Endothelial cell of umbilical vein (primary cell): Measurements from ENCODE around the gene OR6K2.

Source experiments
- EZH2 ChIP-seq: IDR thresholded peaks from 2 replicates; pipeline ENCODE4 v1.6.1; 2012; ENCODE audit warnings: borderline replicate concordance, low read depth, mild to moderate bottlenecking, moderate library complexity, low read length, inconsistent platforms; ENCODE audit not compliant: severe bottlenecking
- JUN ChIP-seq: IDR thresholded peaks from 2 replicates; pipeline ENCODE4 v1.6.1; 2011; ENCODE audit warnings: borderline replicate concordance, low read depth; ENCODE audit not compliant: insufficient read length, insufficient read depth
- MYC ChIP-seq: IDR thresholded peaks from one replicate; pipeline ENCODE4 v1.6.1; 2011; ENCODE audit warnings: mild to moderate bottlenecking, low read depth, low read length
- POLR2A ChIP-seq: IDR thresholded peaks from 2 replicates; pipeline ENCODE4 v1.6.1; 2012; ENCODE audit warnings: low read depth, mild to moderate bottlenecking, control low read depth, low read length
- POLR2AphosphoS5 ChIP-seq: IDR thresholded peaks from 2 replicates; pipeline ENCODE4 v1.6.1; 2012; ENCODE audit warnings: low read depth, mild to moderate bottlenecking, control low read depth, low read length, moderate library complexity; ENCODE audit not compliant: insufficient read depth
- TF ChIP-seq, protein P1 (sequence below), 2 donors: IDR thresholded peaks; 1 replicate in 1 of 2; 2 replicates in 1 of 2; pipeline ENCODE4 v1.5.1; 2011; ENCODE audit warnings: low read length in 2 of 2, mild to moderate bottlenecking in 2 of 2, moderate library complexity in 2 of 2, control low read depth in 1 of 2, inconsistent platforms in 1 of 2, low read depth in 1 of 2; ENCODE audit not compliant: insufficient read depth in 1 of 2; ENCODE audit errors: extremely low read depth in 1 of 2
- TF ChIP-seq, protein P2 (sequence below): IDR thresholded peaks from 2 replicates; pipeline ENCODE4 v1.6.1; 2011; ENCODE audit not compliant: insufficient read depth, insufficient read length

DNA sequence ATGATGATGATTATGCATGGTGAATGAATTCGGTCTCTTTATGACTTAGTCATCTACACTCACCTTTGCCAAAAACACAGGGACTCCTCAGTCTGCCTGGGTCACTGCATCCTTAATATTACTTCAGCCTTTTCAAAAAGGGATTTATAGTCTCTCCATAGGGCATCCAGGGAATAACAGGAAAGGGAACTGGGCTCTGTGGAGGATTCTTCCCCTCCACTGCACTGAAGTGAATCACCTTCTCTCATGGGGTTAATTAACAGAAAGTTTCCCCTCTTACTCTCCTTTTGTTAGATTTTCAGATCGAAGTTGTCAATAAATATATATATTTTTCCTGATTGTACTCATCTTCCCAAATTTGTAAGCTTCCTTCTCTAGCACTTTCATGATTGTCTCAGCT, 20.2 kb upstream of the OR6K2 start, which contains the start of gene OR6K3:
- TF ChIP-seq, protein P1, sequence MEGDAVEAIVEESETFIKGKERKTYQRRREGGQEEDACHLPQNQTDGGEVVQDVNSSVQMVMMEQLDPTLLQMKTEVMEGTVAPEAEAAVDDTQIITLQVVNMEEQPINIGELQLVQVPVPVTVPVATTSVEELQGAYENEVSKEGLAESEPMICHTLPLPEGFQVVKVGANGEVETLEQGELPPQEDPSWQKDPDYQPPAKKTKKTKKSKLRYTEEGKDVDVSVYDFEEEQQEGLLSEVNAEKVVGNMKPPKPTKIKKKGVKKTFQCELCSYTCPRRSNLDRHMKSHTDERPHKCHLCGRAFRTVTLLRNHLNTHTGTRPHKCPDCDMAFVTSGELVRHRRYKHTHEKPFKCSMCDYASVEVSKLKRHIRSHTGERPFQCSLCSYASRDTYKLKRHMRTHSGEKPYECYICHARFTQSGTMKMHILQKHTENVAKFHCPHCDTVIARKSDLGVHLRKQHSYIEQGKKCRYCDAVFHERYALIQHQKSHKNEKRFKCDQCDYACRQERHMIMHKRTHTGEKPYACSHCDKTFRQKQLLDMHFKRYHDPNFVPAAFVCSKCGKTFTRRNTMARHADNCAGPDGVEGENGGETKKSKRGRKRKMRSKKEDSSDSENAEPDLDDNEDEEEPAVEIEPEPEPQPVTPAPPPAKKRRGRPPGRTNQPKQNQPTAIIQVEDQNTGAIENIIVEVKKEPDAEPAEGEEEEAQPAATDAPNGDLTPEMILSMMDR (IDR thresholded peaks at IDR 0.05; ENCODE audit: extremely low read depth in 1 of 2, insufficient read depth in 1 of 2, low read depth in 1 of 2, low read length in 2 of 2) = no peak
- TF ChIP-seq, protein P2, sequence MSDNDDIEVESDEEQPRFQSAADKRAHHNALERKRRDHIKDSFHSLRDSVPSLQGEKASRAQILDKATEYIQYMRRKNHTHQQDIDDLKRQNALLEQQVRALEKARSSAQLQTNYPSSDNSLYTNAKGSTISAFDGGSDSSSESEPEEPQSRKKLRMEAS = no peak
- TF ChIP-seq MYC (no peak), POLR2A (no peak), POLR2AphosphoS5 (no peak), JUN (no peak), EZH2 (no peak)
